Body of pancreas (tissue), 4 donors: Measurements from ENCODE around the gene GLIPR2.

ENCODE experiments used
- POLR2A ChIP-seq, 3 donors: fragments of 450-650 bp; IDR thresholded peaks; one replicate each; pipeline ENCODE4 v1.6.1; 2016; ENCODE audit warnings: antibody characterized with exemption in 3 of 3, mild to moderate bottlenecking in 2 of 3
- TF ChIP-seq, protein P1 (sequence below), 7 experiments: fragments of 450-650 bp in 4 of 7; fragments of 200-600 bp in 3 of 7; sonication (generic) in 3 of 7; IDR thresholded peaks; one replicate each; pipeline ENCODE4 v1.5.1; 2016 to 2019; ENCODE audit warnings: antibody characterized with exemption in 7 of 7

DNA sequence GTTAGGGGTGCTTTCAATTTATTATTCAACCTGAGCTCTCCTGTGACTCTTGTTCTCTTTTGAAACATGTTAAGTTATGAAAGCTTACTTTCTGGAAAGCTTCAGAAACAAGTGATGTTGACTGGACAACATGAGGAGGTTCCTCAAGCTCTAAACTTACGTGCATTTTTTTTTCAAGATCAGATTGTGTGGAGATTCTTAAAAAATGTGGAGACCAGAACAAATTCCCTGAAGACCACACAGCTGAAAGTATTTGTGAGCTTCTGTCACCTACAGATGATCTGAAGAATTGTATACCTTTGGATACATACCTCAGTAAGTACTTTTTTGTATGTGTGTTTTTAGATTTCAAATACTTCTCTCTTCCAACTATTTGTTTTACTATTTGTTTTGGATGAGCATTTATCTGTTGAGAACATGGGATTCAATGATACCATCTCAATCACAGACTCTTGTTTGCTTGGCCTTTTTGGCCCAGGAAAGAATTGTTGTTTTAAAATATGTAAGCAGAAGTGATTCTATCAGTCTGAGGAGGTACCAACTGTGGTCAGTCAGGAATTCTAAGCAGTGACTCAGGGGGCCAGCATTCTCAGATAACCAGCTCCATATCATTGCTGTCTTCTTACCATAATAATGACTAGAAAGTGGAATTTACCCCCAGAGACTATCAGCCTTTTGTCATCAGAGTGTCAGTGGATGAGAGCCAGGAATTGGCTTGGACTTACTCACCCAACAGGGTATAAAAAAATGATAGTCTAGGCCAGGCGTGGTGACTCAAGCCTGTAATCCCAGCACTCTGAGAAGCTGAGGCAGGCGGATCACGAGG lies 34.4 kb upstream of the GLIPR2 start:
- TF ChIP-seq POLR2A (IDR thresholded peaks at IDR 0.05) = no peak
- TF ChIP-seq, protein P1, sequence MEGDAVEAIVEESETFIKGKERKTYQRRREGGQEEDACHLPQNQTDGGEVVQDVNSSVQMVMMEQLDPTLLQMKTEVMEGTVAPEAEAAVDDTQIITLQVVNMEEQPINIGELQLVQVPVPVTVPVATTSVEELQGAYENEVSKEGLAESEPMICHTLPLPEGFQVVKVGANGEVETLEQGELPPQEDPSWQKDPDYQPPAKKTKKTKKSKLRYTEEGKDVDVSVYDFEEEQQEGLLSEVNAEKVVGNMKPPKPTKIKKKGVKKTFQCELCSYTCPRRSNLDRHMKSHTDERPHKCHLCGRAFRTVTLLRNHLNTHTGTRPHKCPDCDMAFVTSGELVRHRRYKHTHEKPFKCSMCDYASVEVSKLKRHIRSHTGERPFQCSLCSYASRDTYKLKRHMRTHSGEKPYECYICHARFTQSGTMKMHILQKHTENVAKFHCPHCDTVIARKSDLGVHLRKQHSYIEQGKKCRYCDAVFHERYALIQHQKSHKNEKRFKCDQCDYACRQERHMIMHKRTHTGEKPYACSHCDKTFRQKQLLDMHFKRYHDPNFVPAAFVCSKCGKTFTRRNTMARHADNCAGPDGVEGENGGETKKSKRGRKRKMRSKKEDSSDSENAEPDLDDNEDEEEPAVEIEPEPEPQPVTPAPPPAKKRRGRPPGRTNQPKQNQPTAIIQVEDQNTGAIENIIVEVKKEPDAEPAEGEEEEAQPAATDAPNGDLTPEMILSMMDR (IDR thresholded peaks at IDR 0.05) = no peak
